ENCODE measurements around the gene KCNH1. TPM values are rescaled to one million over a fixed set of nuclear protein-coding genes. Genes with fewer than 3 reads are reported as not detected.
"Not testable (repeated sequence)": the region's sequence is repeated elsewhere in the genome, so short reads cannot be mapped to it uniquely, and the experiment has no call there.

The KCNH1 gene
- total RNA-seq, 1 donor from 2014 or later: 0.21 TPM

DNA sequence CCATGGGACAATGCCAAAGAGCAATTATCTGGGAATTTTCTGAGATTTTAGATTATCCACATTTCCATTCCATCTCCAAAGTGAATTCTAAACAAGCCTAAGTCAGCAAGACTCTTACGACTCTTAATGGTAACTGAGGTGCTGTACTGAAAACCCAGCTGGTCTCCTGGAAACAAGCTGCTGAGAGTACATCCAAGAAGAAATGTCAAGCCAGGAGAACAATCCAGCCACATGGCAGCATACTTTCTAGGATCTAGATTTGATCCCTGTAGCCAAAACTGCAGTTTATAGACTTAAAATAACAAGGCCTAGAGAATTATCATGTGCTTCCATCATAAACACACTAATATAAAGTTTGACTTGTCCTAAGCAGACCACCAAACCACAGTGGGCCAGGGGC, 45.8 kb downstream of the KCNH1 start:
- TF ChIP-seq, protein P1, sequence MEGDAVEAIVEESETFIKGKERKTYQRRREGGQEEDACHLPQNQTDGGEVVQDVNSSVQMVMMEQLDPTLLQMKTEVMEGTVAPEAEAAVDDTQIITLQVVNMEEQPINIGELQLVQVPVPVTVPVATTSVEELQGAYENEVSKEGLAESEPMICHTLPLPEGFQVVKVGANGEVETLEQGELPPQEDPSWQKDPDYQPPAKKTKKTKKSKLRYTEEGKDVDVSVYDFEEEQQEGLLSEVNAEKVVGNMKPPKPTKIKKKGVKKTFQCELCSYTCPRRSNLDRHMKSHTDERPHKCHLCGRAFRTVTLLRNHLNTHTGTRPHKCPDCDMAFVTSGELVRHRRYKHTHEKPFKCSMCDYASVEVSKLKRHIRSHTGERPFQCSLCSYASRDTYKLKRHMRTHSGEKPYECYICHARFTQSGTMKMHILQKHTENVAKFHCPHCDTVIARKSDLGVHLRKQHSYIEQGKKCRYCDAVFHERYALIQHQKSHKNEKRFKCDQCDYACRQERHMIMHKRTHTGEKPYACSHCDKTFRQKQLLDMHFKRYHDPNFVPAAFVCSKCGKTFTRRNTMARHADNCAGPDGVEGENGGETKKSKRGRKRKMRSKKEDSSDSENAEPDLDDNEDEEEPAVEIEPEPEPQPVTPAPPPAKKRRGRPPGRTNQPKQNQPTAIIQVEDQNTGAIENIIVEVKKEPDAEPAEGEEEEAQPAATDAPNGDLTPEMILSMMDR (conservative IDR thresholded peaks at IDR 0.05): no peak
- no peak overlapping the region for H3K4me3 Mint-ChIP-seq
- H3K4me1 Mint-ChIP-seq: no peaks in the 10 kb centered on the region
- no peak overlapping the region for H3K27ac Mint-ChIP-seq (ENCODE audit: unreplicated experiment)
- H3K9me3 Mint-ChIP-seq: no peaks in the 10 kb centered on the region
- DNase-seq (ENCODE audit: low read depth, low spot score): no peak
- peaks cover 2% of the 10 kb centered on the region for H3K27me3 Mint-ChIP-seq (ENCODE audit: low read depth)
- no peaks in the 10 kb centered on the region for H3K36me3 Mint-ChIP-seq (ENCODE audit: low read depth)

DNA sequence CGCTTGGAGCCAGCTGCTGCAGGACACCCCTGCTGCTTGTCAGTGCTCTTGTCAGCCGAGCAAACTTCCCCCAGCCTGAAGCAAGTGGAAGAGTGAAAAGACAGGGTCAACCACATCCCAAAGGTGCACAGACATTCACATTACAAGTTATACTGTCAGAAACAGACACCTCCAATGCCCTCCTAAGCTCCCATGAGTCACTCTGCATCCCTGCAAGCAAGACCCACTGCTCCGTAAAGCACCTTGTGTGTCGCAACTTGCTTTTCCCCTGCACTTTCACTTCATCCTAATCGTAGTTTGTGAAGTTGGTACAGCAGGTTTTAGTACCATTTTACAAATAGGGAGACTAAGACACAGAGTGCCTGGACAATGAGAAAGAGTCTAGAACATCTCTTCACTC, 51.1 kb downstream of the KCNH1 start:
- no peaks in the 10 kb centered on the region for H3K4me1 Mint-ChIP-seq
- no peak overlapping the region for H3K27ac Mint-ChIP-seq (ENCODE audit: unreplicated experiment)
- peaks cover 6% of the 10 kb centered on the region for H3K9me3 Mint-ChIP-seq
- TF ChIP-seq, protein P1 (conservative IDR thresholded peaks at IDR 0.05): no peak
- peaks cover 8% of the 10 kb centered on the region for H3K27me3 Mint-ChIP-seq (ENCODE audit: low read depth)
- DNase-seq (ENCODE audit: low read depth, low spot score): no peak
- no peak overlapping the region for H3K4me3 Mint-ChIP-seq
- no peaks in the 10 kb centered on the region for H3K36me3 Mint-ChIP-seq (ENCODE audit: low read depth)

DNA sequence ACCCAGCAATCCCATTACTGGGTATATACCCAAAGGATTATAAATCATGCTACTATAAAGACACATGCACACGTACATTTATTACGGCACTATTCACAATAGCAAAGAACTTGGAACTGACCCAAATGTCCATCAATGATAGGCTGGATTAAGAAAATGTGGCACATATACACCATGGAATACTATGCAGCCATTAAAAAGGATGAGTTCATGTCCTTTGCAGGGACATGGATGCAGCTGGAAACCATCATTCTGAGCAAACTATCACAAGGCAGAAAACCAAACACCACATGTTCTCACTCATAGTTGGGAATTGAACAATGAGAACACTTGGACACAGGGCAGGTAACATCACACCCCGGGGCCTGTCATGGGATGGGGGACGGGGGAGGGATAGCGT, 52.5 kb downstream of the KCNH1 start:
- not testable (repeated sequence) for H3K27ac Mint-ChIP-seq (ENCODE audit: unreplicated experiment); DNase-seq (ENCODE audit: low read depth, low spot score); H3K27me3 Mint-ChIP-seq (ENCODE audit: low read depth); H3K4me3 Mint-ChIP-seq; H3K36me3 Mint-ChIP-seq (ENCODE audit: low read depth); H3K4me1 Mint-ChIP-seq
- peaks cover 12% of the 10 kb centered on the region for H3K9me3 Mint-ChIP-seq

DNA sequence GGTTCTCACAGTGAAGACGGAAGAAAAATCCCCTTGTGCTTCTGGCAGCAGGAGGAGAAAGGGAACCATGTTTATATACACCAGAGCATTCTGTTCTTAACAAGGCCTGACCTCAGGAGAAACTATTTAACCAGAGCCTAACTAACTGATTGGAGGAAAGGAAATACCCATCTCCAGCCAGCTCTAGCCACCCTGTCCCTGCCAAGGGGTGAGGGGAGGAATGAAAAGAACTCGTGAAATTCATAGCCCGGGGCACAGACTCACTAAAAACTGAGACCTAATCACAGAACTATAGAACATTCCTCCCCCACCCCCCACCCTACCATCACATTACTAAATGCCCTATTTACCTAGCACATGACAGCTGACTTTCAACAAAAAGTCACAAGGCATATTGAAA, 65.0 kb downstream of the KCNH1 start:
- TF ChIP-seq, protein P1 (conservative IDR thresholded peaks at IDR 0.05): no peak
- Mint-ChIP-seq H3K36me3 (ENCODE audit: low read depth) (no peaks in the 10 kb centered on the region), H3K4me3 (no peak overlapping the region), H3K27me3 (ENCODE audit: low read depth) (no peaks in the 10 kb centered on the region), H3K27ac (ENCODE audit: unreplicated experiment) (no peak overlapping the region), H3K4me1 (no peaks in the 10 kb centered on the region), H3K9me3 (no peaks in the 10 kb centered on the region)
- DNase-seq (ENCODE audit: low read depth, low spot score): no peak

- no peak overlapping the region for H3K4me3 Mint-ChIP-seq
- H3K27me3 Mint-ChIP-seq (ENCODE audit: low read depth): peaks cover 7% of the 10 kb centered on the region
- no peak for DNase-seq (ENCODE audit: low read depth, low spot score)
- TF ChIP-seq, protein P1 (conservative IDR thresholded peaks at IDR 0.05): no peak
- H3K36me3 Mint-ChIP-seq (ENCODE audit: low read depth): peaks cover 7% of the 10 kb centered on the region
- H3K4me1 Mint-ChIP-seq: no peaks in the 10 kb centered on the region
- H3K27ac Mint-ChIP-seq (ENCODE audit: unreplicated experiment): no peak overlapping the region
- peaks cover 11% of the 10 kb centered on the region for H3K9me3 Mint-ChIP-seq
These were observed 67.1 kb downstream of the KCNH1 start for GRCh38 chr1:211066781-211067384.

- H3K4me3 Mint-ChIP-seq; H3K4me1 Mint-ChIP-seq; H3K36me3 Mint-ChIP-seq (ENCODE audit: low read depth); H3K27me3 Mint-ChIP-seq (ENCODE audit: low read depth); H3K9me3 Mint-ChIP-seq; DNase-seq (ENCODE audit: low read depth, low spot score); H3K27ac Mint-ChIP-seq (ENCODE audit: unreplicated experiment): not testable (repeated sequence)
These were observed 92.1 kb downstream of the KCNH1 start for GRCh38 chr1:211041838-211042237.

Data from neural crest cell (in vitro differentiated cells).